Caco-2 (cell line): ENCODE measurements around the gene RCAN1. TPM values are rescaled to one million over a fixed set of nuclear protein-coding genes. Genes with fewer than 3 reads are reported as not detected.

Source experiments
- BruUV-seq: library from RNA; stranded (reverse); fragments of 400-500 nt; replicated peaks from 2 replicates; lab custom pipeline; 2021; lab: Mats Ljungman, UMichigan
- CTCF ChIA-PET: fragments of 300-600 bp; sonication (Branson Sonifier 250); formaldehyde crosslinking; loops from one replicate; lab custom pipeline; 2022; ENCODE audit warnings: antibody characterized with exemption; lab: Charles Lee
- POLR2A ChIA-PET: fragments of 300-600 bp; sonication (Branson Sonifier 250); formaldehyde crosslinking; loops from one replicate; lab custom pipeline; 2022; ENCODE audit warnings: antibody characterized with exemption; lab: Charles Lee
- DNase-seq, 2 experiments: peaks; one replicate each; pipeline versions ENCODE4 v3.0.0 to v3.0.0-alpha.2; 2020 to 2022
- H3K27me3 ChIP-seq: replicated peaks from 2 replicates; pipeline ENCODE4 v1.6.0; 2011; ENCODE audit warnings: low read length; ENCODE audit not compliant: control insufficient read depth, insufficient read depth
- H3K36me3 ChIP-seq: 2 replicates; pipeline ENCODE4 v1.5.1; 2011; ENCODE audit warnings: low read length; ENCODE audit not compliant: control insufficient read depth, insufficient read depth
- H3K4me1 ChIP-seq: fragments of 250-450 bp; sonication (Bioruptor Pico); 2 replicates; pipeline ENCODE4 v1.5.1; 2020; ENCODE audit warnings: mild to moderate bottlenecking
- H3K4me3 ChIP-seq: 2 replicates; pipeline ENCODE4 v1.5.1; 2011; ENCODE audit warnings: low read depth, mild to moderate bottlenecking, control low read depth, low read length
- H3K9me3 ChIP-seq: fragments of 250-450 bp; sonication (Bioruptor Pico); 2 replicates; pipeline ENCODE4 v1.5.1; 2020; ENCODE audit warnings: mild to moderate bottlenecking, moderate library complexity
- H3K27ac Mint-ChIP-seq: one replicate; pipeline ENCODE4 v1.8.0; 2022; ENCODE audit warnings: mixed read lengths; ENCODE audit not compliant: unreplicated experiment
- H3K27me3 Mint-ChIP-seq: one replicate; pipeline ENCODE4 v1.8.0; 2022; ENCODE audit warnings: mixed read lengths; ENCODE audit not compliant: insufficient read depth, unreplicated experiment
- H3K36me3 Mint-ChIP-seq: one replicate; pipeline ENCODE4 v1.8.0; 2022; ENCODE audit warnings: mild to moderate bottlenecking, mixed read lengths; ENCODE audit not compliant: insufficient read depth, unreplicated experiment
- H3K4me1 Mint-ChIP-seq: one replicate; pipeline ENCODE4 v1.8.0; 2022; ENCODE audit warnings: low read depth, mixed read lengths; ENCODE audit not compliant: unreplicated experiment
- H3K4me3 Mint-ChIP-seq: one replicate; pipeline ENCODE4 v1.8.0; 2022; ENCODE audit warnings: mild to moderate bottlenecking, moderate library complexity, mixed read lengths; ENCODE audit not compliant: unreplicated experiment
- H3K9me3 Mint-ChIP-seq: one replicate; pipeline ENCODE4 v1.8.0; 2022; ENCODE audit warnings: mixed read lengths; ENCODE audit not compliant: unreplicated experiment
- CTCF ChIP-seq, 2 experiments: fragments of 200-600 bp in 1 of 2; IDR thresholded peaks; 1 replicate in 1 of 2; 2 replicates in 1 of 2; pipeline versions ENCODE4 v1.5.1 to v1.8.0; 2011 to 2022; ENCODE audit warnings: antibody characterized with exemption in 1 of 2, control low read depth in 1 of 2, inconsistent platforms in 1 of 2, low read depth in 1 of 2, low read length in 1 of 2, mild to moderate bottlenecking in 1 of 2, moderate library complexity in 1 of 2; ENCODE audit not compliant: insufficient read depth in 1 of 2, severe bottlenecking in 1 of 2, unreplicated experiment in 1 of 2
- intact Hi-C: fragments of 100-400 bp; cut with micrococcal nuclease; formaldehyde crosslinking; loops from one replicate; pipeline ENCODE4 v1.10.0; 2022; ENCODE audit not compliant: unreplicated experiment
- total RNA-seq: library from RNA; stranded (reverse); gene quantifications from 2 replicates; pipeline ENCODE4 v1.2.3, GENCODE V29; 2022

The RCAN1 gene
- total RNA-seq, 1 experiment from 2014 or later: 29.4 TPM

- H3K4me1 Mint-ChIP-seq: peaks cover 6% of the 10 kb centered on the region
- H3K36me3 ChIP-seq: no peaks in the 10 kb centered on the region
- no peaks in the 10 kb centered on the region for H3K9me3 ChIP-seq
- CTCF ChIA-PET: no interaction called here
- no peak for DNase-seq
- H3K4me3 Mint-ChIP-seq: no peak overlapping the region
- intact Hi-C loops: no loop called here
- no peaks in the 10 kb centered on the region for H3K9me3 Mint-ChIP-seq
- no TSS peak for BruUV-seq
- POLR2A ChIA-PET: no interaction called here
- no peak overlapping the region for H3K27ac Mint-ChIP-seq
- no peaks in the 10 kb centered on the region for H3K27me3 Mint-ChIP-seq
- H3K4me1 ChIP-seq: no peaks in the 10 kb centered on the region
- H3K36me3 Mint-ChIP-seq: peaks cover 23% of the 10 kb centered on the region
- H3K4me3 ChIP-seq: no peak overlapping the region
- no peaks in the 10 kb centered on the region for H3K27me3 ChIP-seq
- TF ChIP-seq CTCF (IDR thresholded peaks at IDR 0.05; ENCODE audit: insufficient read depth in 1 of 2, low read depth in 1 of 2, low read length in 1 of 2, severe bottlenecking in 1 of 2, unreplicated experiment in 1 of 2): no peak
Observed at GRCh38 chr21:34513129-34513675, 101.7 kb downstream of the RCAN1 start.

GRCh38 chr21:34511787-34512455, 103.0 kb downstream of the RCAN1 start, which contains the start of gene KCNE1:
KCNE1 (minus strand) TSS chr21:34512210; CDS start chr21:34449634, 62,576 bp downstream.
- no peak within 1 kb of the TSS for H3K4me3 Mint-ChIP-seq
- BruUV-seq: no TSS peak
- Histone ChIP-seq H3K4me3 (no peak within 1 kb of the TSS), H3K36me3 (no peaks in the 10 kb centered on the region), H3K9me3 (no peaks in the 10 kb centered on the region), H3K4me1 (no peaks in the 10 kb centered on the region), H3K27me3 (no peaks in the 10 kb centered on the region)
- no peak for DNase-seq
- H3K36me3 Mint-ChIP-seq: peaks cover 10% of the 10 kb centered on the region
- H3K4me1 Mint-ChIP-seq: peaks cover 6% of the 10 kb centered on the region
- H3K27me3 Mint-ChIP-seq: no peaks in the 10 kb centered on the region
- CTCF ChIA-PET: interaction anchor here (0.6 kb wide), 1 partner anchor 210 kb away, joined by 3 read pairs; no protein-coding TSS in a partner anchor
- no peak for TF ChIP-seq CTCF (IDR thresholded peaks at IDR 0.05; ENCODE audit: insufficient read depth in 1 of 2, low read depth in 1 of 2, low read length in 1 of 2, severe bottlenecking in 1 of 2, unreplicated experiment in 1 of 2)
- intact Hi-C loops: no loop called here
- H3K9me3 Mint-ChIP-seq: no peaks in the 10 kb centered on the region
- no peak within 1 kb of the TSS for H3K27ac Mint-ChIP-seq
- POLR2A ChIA-PET: no interaction called here

- no peak overlapping the region for H3K27ac Mint-ChIP-seq
- BruUV-seq: no TSS peak
- Histone ChIP-seq H3K9me3 (no peaks in the 10 kb centered on the region), H3K4me3 (no peak overlapping the region), H3K27me3 (no peaks in the 10 kb centered on the region), H3K4me1 (no peaks in the 10 kb centered on the region), H3K36me3 (no peaks in the 10 kb centered on the region)
- H3K4me3 Mint-ChIP-seq: no peak overlapping the region
- H3K36me3 Mint-ChIP-seq: peaks cover 5% of the 10 kb centered on the region
- intact Hi-C loops: no loop called here
- peaks cover 6% of the 10 kb centered on the region for H3K4me1 Mint-ChIP-seq
- no peaks in the 10 kb centered on the region for H3K9me3 Mint-ChIP-seq
- no peaks in the 10 kb centered on the region for H3K27me3 Mint-ChIP-seq
- ChIA-PET POLR2A (no interaction called here), CTCF (interaction anchor here (0.6 to 1.5 kb wide), 10 partner anchors 11 to 209 kb away, joined by 3 to 24 read pairs (median 4); no protein-coding TSS in a partner anchor)
- DNase-seq: no peak
- no peak for TF ChIP-seq CTCF (IDR thresholded peaks at IDR 0.05; ENCODE audit: insufficient read depth in 1 of 2, low read depth in 1 of 2, low read length in 1 of 2, severe bottlenecking in 1 of 2, unreplicated experiment in 1 of 2)
Observed at GRCh38 chr21:34511181-34511580, 103.7 kb downstream of the RCAN1 start.
